ENCODE measurements around the gene SFSWAP.
"Not testable (repeated sequence)": the region's sequence is repeated elsewhere in the genome, so short reads cannot be mapped to it uniquely, and the experiment has no call there.

SFSWAP gene

DNA sequence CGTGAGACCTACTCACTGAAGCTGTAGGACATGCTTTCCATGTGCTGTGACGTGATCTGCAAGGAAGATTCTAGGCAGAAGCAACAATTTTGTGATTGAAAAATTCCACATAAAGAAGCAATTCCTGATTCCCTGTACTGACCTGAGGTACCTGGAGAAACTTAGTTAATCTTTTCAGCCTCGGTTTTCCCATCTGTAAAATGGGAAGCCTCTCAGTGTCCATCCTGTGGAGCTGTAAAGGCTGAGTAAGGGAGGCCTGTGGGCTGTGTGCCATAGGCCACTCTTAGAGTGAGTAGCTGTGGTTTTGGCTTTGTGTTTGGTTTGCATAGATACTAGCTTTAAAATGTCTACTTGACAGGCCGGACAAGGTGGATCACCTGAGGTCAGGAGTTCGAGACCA is 50.7 kb downstream of the SFSWAP start:
- DNase-seq (ENCODE audit: low read depth), result no peak

GRCh38 chr12:131764738-131765137 is 53.8 kb downstream of the SFSWAP start:
- no peak for DNase-seq (ENCODE audit: low read depth)

- DNase-seq (ENCODE audit: low read depth), result no peak
Measured at GRCh38 chr12:131765961-131766360, 55.1 kb downstream of the SFSWAP start.

DNA sequence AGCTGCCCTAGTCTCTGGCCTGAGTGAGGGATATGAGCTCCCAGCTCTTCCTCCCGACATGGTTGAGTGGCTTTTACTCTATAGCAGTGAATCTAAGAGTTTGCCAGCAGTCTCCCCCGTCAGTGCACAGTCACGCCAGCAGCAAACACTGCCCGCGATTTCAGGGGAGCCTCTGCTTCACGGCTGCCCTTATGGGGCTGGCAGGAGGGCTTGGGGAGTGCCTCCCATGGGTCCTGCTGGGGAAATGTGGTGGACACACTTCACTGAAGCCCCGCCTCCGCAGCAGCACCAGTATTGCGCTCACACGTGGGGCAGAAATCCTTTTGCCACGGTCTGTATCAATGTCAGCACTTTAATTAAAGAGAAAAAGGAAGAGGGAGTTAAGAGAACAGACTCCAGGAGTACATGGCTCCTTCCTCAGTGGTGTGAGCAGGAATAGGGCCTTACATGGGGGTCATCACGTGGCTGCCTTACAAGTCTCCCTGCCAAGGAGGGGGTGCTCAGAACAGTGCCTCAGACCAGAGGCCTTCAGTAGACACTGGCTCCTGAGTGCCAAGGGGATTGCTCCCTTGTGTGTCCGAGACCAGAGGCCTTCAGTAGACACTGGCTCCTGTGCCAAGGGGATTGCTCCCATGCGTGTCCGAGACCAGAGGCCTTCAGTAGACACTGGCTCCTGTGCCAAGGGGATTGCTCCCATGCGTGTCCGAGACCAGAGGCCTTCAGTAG is 55.7 kb downstream of the SFSWAP start:
- DNase-seq (ENCODE audit: low read depth), result no peak

- DNase-seq (ENCODE audit: low read depth), result no peak
Measured at GRCh38 chr12:131770120-131770519, 59.2 kb downstream of the SFSWAP start.

- no peak for DNase-seq (ENCODE audit: low read depth)
Measured at GRCh38 chr12:131771965-131772364, 61.1 kb downstream of the SFSWAP start.

- DNase-seq (ENCODE audit: low read depth), result no peak
Measured at GRCh38 chr12:131773582-131774221, 62.8 kb downstream of the SFSWAP start.

DNA sequence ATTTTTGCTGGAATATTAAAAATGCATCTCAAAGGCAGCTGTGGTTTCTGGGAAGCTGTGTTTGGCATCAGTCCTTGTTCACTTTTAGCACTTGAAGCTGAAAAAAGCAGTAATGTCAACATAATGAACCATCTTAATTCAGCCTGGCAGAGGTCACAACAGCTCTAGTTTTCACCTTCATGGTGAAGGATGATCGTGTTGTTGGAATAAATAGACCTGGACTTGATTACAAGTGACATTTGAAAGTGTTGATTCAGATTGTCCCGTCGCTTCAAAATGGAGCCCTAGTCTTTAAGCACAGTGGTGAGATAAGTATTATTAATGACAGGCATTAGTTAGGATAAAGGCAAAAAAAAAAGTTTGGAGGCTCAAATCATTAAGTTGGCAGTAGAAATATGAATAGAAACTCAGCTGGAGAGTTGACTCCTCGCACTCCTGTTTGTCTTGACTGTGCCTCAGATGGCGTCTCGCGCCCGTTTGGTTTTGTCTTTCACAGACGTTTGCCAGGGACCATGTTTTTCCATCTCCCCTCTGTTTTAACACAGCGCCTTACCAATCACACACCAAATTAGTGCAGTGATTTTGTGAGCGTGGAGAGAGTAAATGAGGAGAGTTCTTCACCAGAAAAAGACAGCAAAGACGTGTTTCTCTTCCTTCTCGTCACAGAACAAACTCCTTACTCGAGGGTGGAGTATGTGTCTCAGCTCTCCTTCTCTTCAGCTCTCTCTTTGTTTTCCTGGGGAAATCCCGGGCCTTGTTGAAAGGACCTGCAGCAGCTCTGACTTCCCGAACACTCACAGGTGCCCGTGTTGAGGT is 63.9 kb downstream of the SFSWAP start:
- DNase-seq (ENCODE audit: low read depth), result no peak

GRCh38 chr12:131775392-131776236 is 64.7 kb downstream of the SFSWAP start:
- DNase-seq (ENCODE audit: low read depth), result no peak

GRCh38 chr12:131776237-131776889 is 65.5 kb downstream of the SFSWAP start:
- no peak for DNase-seq (ENCODE audit: low read depth)

DNA sequence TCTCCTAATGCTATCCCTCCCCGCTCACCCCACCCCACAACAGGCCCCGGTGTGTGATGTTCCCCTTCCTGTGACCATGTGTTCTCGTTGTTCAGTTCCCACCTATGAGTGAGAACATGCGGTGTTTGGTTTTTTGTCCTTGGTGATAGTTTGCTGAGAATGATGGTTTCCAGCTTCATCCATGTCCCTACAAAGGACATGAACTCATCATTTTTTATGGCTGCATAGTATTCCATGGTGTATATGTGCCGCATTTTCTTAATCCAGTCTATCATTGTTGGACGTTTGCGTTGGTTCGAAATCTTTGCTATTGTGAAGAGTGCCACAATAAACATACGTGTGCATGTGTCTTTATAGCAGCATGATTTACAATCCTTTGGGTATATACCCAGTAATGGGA is 66.4 kb downstream of the SFSWAP start:
- DNase-seq (ENCODE audit: low read depth), result not testable (repeated sequence)

- no peak for DNase-seq (ENCODE audit: low read depth)
Measured at GRCh38 chr12:131779027-131779426, 68.1 kb downstream of the SFSWAP start.

- DNase-seq (ENCODE audit: low read depth), result no peak
Measured at GRCh38 chr12:131782061-131782460, 71.2 kb downstream of the SFSWAP start.

- DNase-seq (ENCODE audit: low read depth), result no peak
Measured at GRCh38 chr12:131783915-131784541, 73.1 kb downstream of the SFSWAP start.

- DNase-seq (ENCODE audit: low read depth), result no peak
Measured at GRCh38 chr12:131784909-131785762, 74.2 kb downstream of the SFSWAP start.

- DNase-seq (ENCODE audit: low read depth), result no peak
Measured at GRCh38 chr12:131785763-131786330, 75.0 kb downstream of the SFSWAP start.

GRCh38 chr12:131786331-131786730 is 75.4 kb downstream of the SFSWAP start:
- DNase-seq (ENCODE audit: low read depth), result no peak

DNA sequence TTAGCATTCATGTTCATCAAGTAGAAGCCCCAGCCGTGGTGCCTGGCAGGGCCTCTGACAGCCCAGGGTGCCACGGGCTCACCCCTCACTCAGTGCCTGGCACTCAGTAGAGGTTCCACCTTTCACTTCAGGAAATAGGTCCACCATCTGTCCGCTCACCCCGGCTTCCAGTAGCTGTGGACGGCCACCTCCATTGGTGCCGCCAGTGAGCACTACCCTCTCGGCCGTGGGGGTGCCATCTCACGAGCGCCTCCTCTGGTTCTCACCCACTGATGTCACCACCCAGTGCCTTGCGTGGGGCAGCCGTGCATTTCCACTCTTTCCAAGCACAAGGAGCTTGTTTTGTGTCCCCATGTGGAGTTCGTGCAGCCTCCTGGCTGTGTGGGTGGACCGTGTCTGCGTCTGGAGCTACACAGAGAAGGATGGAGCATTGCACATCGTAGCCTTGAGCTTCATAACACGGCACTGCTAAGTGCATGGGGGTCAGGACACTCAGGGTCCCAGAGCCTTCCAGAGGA is 76.3 kb downstream of the SFSWAP start:
- no peak for DNase-seq (ENCODE audit: low read depth)

DNA sequence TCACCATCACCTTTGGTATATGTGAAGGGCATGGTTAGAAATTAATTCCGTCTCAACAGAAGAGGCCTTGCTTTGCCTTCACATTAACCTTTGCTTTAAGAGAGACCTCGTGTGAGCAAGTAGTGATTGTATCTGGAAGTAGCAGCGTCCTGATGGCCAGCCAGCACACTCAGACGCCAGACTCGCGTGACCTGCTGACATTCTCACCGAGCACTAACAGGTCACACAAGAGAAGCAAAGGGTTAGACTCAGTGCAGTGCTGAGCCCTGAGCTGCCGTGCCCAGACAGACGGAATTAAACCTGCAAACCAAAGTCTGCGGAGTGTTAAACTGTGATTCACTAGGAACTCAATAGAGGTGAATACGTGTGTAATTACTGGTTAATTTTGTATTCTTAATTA is 77.2 kb downstream of the SFSWAP start:
- DNase-seq (ENCODE audit: low read depth), result no peak
